NCI-H1105 (cell line): Measurements from ENCODE around the gene PDIA4.

Experiments used
- DNase-seq: peaks from one replicate; lab custom pipeline; 2025; lab: John Stamatoyannopoulos, UW

Gene PDIA4

GRCh38 chr7:148964483-148965267, 63.6 kb downstream of the PDIA4 start:
- peak; percentile 33 for DNase-seq

GRCh38 chr7:148963583-148964482, 64.5 kb downstream of the PDIA4 start:
- no peak for DNase-seq

DNA sequence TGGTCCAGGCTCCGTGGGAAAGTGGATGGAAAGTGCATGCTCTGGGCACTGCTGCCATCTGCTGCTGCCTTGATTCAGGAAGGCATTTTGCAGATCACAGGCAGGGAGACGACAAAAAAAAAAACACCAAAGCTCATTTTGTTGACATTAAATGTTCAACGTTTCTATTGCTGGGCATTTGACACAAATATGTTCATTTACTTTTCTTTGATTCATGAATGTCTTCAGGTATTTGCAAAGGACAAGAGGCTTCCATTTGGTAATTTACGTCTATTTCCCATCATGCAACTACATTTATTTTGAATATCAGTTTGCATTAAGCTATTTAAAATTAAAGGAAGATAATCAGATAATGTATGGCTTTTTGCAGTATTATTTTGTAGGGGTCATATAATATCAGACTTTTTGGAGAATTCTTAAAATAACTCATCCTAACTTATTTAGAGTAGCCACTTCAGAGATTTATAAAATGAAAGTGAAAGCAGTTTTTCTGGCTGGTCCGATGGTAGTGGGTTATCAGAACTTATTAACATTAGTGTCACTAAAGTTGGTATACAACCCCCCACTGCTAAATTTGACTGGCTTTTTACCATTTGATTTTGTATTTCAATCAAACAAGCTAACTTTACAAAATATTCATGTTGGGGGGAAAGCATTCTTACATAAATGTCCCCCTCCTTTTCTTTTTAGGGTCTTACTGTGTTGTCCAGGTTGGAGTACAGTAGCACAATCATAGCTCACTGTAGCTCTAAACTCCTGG, 65.3 kb downstream of the PDIA4 start:
- DNase-seq = peak; percentile 53

- DNase-seq = no peak
These were observed 65.9 kb downstream of the PDIA4 start for GRCh38 chr7:148962440-148962822.

DNA sequence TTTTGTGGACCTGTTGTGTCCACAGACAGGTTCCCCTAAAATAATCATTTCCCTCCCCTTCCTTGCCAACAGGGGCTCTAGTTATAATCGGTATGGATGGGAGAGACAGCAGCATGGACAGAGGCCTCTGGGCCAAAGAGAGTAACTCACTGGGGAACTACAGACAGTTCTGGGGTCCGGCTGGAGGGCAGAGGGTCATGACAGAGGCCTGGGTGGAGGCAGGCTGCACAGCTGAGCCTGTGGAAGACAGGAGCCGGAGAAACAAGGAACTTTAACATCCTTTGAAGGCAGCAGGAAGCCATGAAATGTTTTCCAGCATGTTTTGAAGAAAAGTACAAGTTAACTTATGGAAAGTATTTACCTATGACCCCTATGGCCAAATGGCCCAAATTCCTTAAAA, 68.6 kb downstream of the PDIA4 start:
- DNase-seq = no peak

DNA sequence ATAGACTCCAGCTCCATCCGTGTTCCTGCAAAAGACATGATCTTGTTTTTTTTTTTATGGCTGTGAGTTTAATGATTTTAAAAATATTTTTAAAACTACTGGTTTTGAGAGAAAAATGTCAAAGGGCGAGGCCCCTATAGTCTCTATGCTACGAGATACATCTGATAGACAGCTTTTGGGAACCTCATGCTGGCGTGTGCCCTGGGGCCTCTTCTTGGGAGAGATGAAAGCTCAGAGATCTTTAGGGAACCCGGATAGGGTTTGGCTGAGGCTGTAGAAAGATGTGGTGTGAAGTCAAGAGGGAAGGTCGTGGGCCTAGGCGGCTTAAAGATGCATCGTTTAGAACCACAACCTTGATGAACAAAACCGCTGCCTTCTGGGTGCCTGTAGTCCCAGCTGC, 70.2 kb downstream of the PDIA4 start:
- no peak for DNase-seq

- no peak for DNase-seq
These were observed 73.5 kb downstream of the PDIA4 start for GRCh38 chr7:148954766-148955165.

DNA sequence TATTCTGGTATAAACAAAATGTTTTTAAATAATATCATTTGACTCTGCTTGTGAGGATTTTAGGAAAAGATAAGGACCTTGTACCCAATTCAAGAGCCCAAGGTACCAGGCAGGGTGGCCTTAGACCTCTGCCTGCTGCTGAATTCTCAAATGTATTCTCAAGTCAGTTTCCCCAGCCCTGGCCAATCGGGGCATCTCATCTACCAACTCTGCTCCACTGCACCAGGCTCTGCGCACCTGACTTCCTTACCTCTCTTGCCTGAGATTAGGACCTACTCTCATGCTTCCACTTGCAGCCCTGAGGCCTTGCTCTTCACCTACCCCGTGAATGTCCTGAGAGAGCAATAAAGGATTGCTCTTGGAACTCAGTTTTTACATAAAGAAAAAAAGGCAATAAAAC, 74.6 kb downstream of the PDIA4 start:
- DNase-seq = no peak
